Right lobe of liver (tissue), 6 donors: ENCODE results near the gene KCNIP1. TPM values are rescaled to one million over a fixed set of nuclear protein-coding genes. Genes with fewer than 3 reads are reported as not detected.

Experiments
- ATAC-seq, 4 donors: fragments of 200-7000 bp; cut with Tn5 transposase; one replicate each; pipeline ENCODE4 v1.9.1; 2020; ENCODE audit warnings: mild to moderate bottlenecking in 4 of 4, moderate library complexity in 4 of 4
- DNase-seq, 3 donors: peaks; one replicate each; pipeline ENCODE4 v3.0.0-alpha.2; 2020
- H3K27ac ChIP-seq, 3 donors: fragments of 200-600 bp; one replicate each; pipeline ENCODE4 v1.8.0; 2022
- H3K27me3 ChIP-seq, 2 donors: fragments of 200-600 bp; one replicate each; pipeline ENCODE4 v1.8.0; 2022
- H3K36me3 ChIP-seq, 4 donors: fragments of 200-600 bp; sonication (generic) in 1 of 4; one replicate each; pipeline versions ENCODE4 v1.5.1 to v1.8.0; 2017 to 2022; ENCODE audit warnings: control low read depth in 1 of 4
- H3K4me1 ChIP-seq, 4 donors: fragments of 200-600 bp; sonication (generic) in 1 of 4; one replicate each; pipeline versions ENCODE4 v1.5.1 to v1.8.0; 2017 to 2022; ENCODE audit warnings: control low read depth in 1 of 4
- H3K4me3 ChIP-seq, 3 donors: fragments of 200-600 bp; one replicate each; pipeline ENCODE4 v1.8.0; 2022
- H3K9me3 ChIP-seq, 4 donors: fragments of 200-600 bp; sonication (generic) in 1 of 4; one replicate each; pipeline versions ENCODE4 v1.5.1 to v1.8.0; 2017 to 2022; ENCODE audit warnings: control low read depth in 1 of 4
- CTCF ChIP-seq, 4 donors: fragments of 200-600 bp in 3 of 4; fragments of 450-650 bp in 1 of 4; IDR thresholded peaks; one replicate each; pipeline versions ENCODE4 v1.5.1 to v1.8.0; 2016 to 2022; ENCODE audit warnings: antibody characterized with exemption in 4 of 4, mild to moderate bottlenecking in 2 of 4
- POLR2A ChIP-seq: fragments of 450-650 bp; IDR thresholded peaks from one replicate; pipeline ENCODE4 v1.6.1; 2017; ENCODE audit warnings: antibody characterized with exemption, mild to moderate bottlenecking
- WGBS: methylation state at CpG from one replicate; pipeline ENCODE4 v1.1.6; 2018; ENCODE audit warnings: low coverage, low lambda C conversion rate; ENCODE audit not compliant: insufficient coverage; ENCODE audit errors: missing lambda C conversion rate; 5-methylcytosine and 5-hydroxymethylcytosine counted together
- intact Hi-C, 2 donors: fragments of 100-400 bp; cut with DNase I; formaldehyde crosslinking; loops; one replicate each; pipeline versions ENCODE4 v1.11.2 to v1.14.1; 2022
- total RNA-seq, 6 experiments: library from RNA; depleted of rRNA in 2 of 6; stranded (reverse); fragments of >200 nt in 2 of 6; fragmentation: NEBNext Ultra II Directional in 3 of 6; extraction: Animal tissue kit (Norgen Biotek cat#: 25700) in 3 of 6; gene quantifications; one replicate each; pipeline versions ENCODE4 v1.1.0 to v1.2.4, GENCODE V29; 2016 to 2023
- donor health status: DM: no; HTN: yes; CAD: no.
- donor health status: DM: no; HTN: no; CAD: no.
- donor health status: DM: no; HTN: no; CAD: no.
- donor health status: DM: no; HTN: yes; CAD: no.
- donor health status: DM: no; HTN: yes; CAD: no.

KCNIP1 gene
- total RNA-seq, 6 experiments from 2014 or later = 0.56 TPM; not detected in 5

- 42% methylated on average over 4 of the region's 5 CpGs for WGBS
- DNase-seq (no peak), ATAC-seq (no peak)
- H3K27ac ChIP-seq = no peak overlapping the region
- no peak overlapping the region for H3K4me3 ChIP-seq
- TF ChIP-seq CTCF (IDR thresholded peaks at IDR 0.05) (no peak), POLR2A (no peak)
- no peaks in the 10 kb centered on the region for H3K9me3 ChIP-seq
- no peaks in the 10 kb centered on the region for H3K36me3 ChIP-seq
- intact Hi-C loops = no loop called here
- H3K27me3 ChIP-seq = no peaks in the 10 kb centered on the region
- no peaks in the 10 kb centered on the region for H3K4me1 ChIP-seq
Measured at GRCh38 chr5:170769898-170770416, 266.1 kb downstream of the KCNIP1 start.

GRCh38 chr5:170771496-170771895 lies 267.7 kb downstream of the KCNIP1 start:
- no peak overlapping the region for H3K27ac ChIP-seq
- intact Hi-C loops = no loop called here
- 73% methylated on average over 10 of the region's 15 CpGs for WGBS

GRCh38 chr5:170773024-170773985 lies 269.5 kb downstream of the KCNIP1 start:
- Histone ChIP-seq H3K36me3 (no peaks in the 10 kb centered on the region), H3K4me1 (no peaks in the 10 kb centered on the region), H3K27me3 (no peaks in the 10 kb centered on the region), H3K27ac (no peak overlapping the region), H3K9me3 (no peaks in the 10 kb centered on the region), H3K4me3 (no peak overlapping the region)
- ATAC-seq (no peak), DNase-seq (no peak)
- TF ChIP-seq CTCF (IDR thresholded peaks at IDR 0.05) (no peak), POLR2A (no peak)
- 67% methylated on average over 5 of the region's 12 CpGs for WGBS
- intact Hi-C loops = no loop called here

More at GRCh38 chr5:170771496-170771895, 267.7 kb downstream of the KCNIP1 start:
- TF ChIP-seq POLR2A (no peak), CTCF (IDR thresholded peaks at IDR 0.05) (no peak)
- H3K4me3 ChIP-seq = no peak overlapping the region
- ATAC-seq (no peak), DNase-seq (no peak)
- no peaks in the 10 kb centered on the region for H3K4me1 ChIP-seq
- no peaks in the 10 kb centered on the region for H3K9me3 ChIP-seq
- H3K36me3 ChIP-seq = no peaks in the 10 kb centered on the region
- H3K27me3 ChIP-seq = no peaks in the 10 kb centered on the region

GRCh38 chr5:170774831-170775230 lies 271.0 kb downstream of the KCNIP1 start:
- no peak for ATAC-seq
- WGBS = 76% methylated on average over 5 of the region's 5 CpGs
- TF ChIP-seq CTCF (IDR thresholded peaks at IDR 0.05) = no peak
- Histone ChIP-seq H3K9me3 (no peaks in the 10 kb centered on the region), H3K36me3 (no peaks in the 10 kb centered on the region), H3K27me3 (no peaks in the 10 kb centered on the region), H3K27ac (no peak overlapping the region), H3K4me1 (no peaks in the 10 kb centered on the region), H3K4me3 (no peak overlapping the region)
- intact Hi-C loops = no loop called here
- DNase-seq = no peak
